ENCODE results near the gene CPB2.

DNA sequence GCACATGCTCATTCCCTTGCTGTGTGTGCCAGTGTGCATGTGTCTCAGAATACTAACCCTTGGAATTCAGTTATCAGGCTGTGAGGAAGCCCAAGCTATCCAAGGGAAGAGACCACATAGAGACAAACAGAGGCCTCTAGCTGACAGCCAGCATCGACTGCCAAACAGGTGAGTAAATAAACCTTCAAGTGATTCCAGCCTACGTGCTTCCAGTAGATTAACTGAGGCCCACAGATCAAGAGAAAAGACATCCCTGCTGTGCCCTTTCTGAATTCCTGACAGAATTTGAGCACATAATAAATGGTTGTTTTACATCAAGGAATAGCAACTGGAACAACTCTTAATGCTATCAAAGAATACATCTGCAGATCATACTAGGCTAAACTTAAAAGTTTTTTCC is 69.8 kb downstream of the CPB2 start:
- TF ChIP-seq, protein P1, sequence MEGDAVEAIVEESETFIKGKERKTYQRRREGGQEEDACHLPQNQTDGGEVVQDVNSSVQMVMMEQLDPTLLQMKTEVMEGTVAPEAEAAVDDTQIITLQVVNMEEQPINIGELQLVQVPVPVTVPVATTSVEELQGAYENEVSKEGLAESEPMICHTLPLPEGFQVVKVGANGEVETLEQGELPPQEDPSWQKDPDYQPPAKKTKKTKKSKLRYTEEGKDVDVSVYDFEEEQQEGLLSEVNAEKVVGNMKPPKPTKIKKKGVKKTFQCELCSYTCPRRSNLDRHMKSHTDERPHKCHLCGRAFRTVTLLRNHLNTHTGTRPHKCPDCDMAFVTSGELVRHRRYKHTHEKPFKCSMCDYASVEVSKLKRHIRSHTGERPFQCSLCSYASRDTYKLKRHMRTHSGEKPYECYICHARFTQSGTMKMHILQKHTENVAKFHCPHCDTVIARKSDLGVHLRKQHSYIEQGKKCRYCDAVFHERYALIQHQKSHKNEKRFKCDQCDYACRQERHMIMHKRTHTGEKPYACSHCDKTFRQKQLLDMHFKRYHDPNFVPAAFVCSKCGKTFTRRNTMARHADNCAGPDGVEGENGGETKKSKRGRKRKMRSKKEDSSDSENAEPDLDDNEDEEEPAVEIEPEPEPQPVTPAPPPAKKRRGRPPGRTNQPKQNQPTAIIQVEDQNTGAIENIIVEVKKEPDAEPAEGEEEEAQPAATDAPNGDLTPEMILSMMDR (IDR thresholded peaks at IDR 0.05) = no peak
- TF ChIP-seq POLR2A (IDR thresholded peaks at IDR 0.05) = no peak
